ENCODE results near the gene RAB3IP.
"Not testable (repeated sequence)": the region's sequence is repeated elsewhere in the genome, so short reads cannot be mapped to it uniquely, and the experiment has no call there.

The RAB3IP gene

DNA sequence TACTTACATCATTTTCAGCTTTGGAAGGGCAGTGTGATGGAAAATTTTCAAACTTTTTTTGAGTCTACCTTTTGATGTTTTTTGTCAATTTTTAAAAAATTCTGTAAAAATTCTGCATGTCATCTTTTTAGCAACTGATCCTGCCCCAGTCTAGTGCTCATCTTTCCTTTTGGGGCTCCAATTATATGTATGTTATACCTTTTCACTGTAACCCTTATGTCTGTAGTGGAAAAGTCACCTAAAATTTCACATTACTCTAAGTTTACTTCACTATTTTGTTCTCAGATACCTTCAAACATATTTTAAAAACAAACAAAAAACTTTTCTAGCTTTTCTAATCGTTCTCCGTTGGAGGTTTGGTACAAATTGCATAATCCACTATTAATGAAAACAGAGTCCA is 53.9 kb downstream of the RAB3IP start:
- no peak for DNase-seq (ENCODE audit: extremely low read depth, low read depth)
- no peak for TF ChIP-seq CTCF (IDR thresholded peaks at IDR 0.05; ENCODE audit: low read depth, low read length)

DNA sequence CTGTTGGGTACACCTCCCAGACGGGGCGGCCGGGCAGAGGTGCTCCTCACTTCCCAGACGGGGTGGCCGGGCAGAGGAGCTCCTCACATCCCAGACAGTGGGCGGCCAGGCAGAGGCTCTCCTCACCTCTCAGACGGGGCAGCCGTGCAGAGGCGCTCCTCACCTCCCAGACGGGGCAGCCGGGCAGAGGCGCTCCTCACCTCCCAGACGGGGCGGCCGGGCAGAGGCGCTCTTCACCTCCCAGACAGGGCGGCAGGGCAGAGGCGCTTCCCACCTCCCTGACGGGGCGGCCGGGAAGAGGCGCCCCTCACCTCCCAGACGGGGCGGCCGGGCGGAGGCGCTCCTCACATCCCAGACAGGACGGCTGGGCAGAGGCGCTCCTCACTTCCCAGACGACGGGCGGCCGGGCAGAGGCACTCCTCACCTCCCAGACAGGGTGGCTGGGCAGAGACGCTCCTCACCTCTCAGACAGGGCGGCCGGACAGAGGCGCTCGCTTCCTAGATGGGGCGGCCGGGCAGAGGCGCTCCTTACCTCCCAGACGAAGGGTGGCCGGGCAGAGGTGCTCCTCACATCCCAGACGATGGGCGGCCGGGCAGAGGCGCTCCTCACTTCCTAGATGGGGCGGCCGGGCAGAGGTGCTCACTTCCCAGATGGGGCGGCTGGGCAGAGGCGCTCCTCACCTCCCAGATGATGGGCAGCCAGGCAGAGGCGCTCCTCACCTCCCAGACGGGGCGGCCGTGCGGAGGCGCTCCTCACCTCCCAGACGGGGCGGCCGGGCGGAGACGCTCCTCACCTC is 68.6 kb downstream of the RAB3IP start:
- DNase-seq (ENCODE audit: extremely low read depth, low read depth) = not testable (repeated sequence)

GRCh38 chr12:69810870-69811498 is 72.3 kb downstream of the RAB3IP start:
- no peak for DNase-seq (ENCODE audit: extremely low read depth, low read depth)
- no peak for TF ChIP-seq CTCF (IDR thresholded peaks at IDR 0.05; ENCODE audit: low read depth, low read length)

GRCh38 chr12:69816082-69816481 is 77.4 kb downstream of the RAB3IP start:
- no peak for DNase-seq (ENCODE audit: extremely low read depth, low read depth)
- no peak for TF ChIP-seq CTCF (IDR thresholded peaks at IDR 0.05; ENCODE audit: low read depth, low read length)

GRCh38 chr12:69821032-69821455 is 82.4 kb downstream of the RAB3IP start:
- TF ChIP-seq CTCF (IDR thresholded peaks at IDR 0.05; ENCODE audit: low read depth, low read length) = no peak
- DNase-seq (ENCODE audit: extremely low read depth, low read depth) = no peak

DNA sequence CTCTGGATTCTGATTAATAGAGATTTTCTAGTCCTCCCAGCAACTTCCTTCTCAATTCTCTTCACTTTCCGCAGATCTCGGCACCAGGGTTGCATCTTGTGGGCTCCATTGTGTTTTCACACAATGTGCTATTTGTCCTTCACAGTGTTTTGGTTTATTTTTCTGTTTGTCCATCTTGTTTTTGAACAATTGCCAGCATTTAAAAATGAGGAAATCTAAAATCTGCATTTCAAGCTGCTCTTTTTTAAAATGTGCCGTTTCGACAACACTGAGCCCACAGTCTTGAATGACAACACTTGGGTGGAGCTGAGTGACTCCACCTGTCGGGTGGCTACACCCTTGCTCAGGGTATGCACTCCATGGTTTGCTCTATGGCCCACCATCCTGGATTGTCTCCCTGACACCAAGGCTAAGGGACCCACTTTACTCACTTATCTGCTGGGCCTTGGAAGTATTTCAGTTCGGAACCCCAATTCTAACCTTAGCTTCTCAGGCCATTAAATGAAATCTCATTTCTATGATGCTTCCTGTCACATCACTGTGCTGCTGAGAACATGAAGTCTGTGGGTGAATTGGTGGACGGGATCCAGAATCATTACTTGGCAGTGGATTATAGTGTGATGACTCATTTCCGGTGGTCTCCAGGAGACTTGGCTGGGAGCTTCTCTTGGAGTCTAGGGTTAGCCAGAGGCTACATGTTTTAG is 82.9 kb downstream of the RAB3IP start:
- DNase-seq (ENCODE audit: extremely low read depth, low read depth) = no peak

More for the DNA sequence above, 82.9 kb downstream of the RAB3IP start:
- no peak for TF ChIP-seq CTCF (IDR thresholded peaks at IDR 0.05; ENCODE audit: low read depth, low read length)
